ENCODE measurements around the gene CD99L2.
"Not testable (repeated sequence)": the region's sequence is repeated elsewhere in the genome, so short reads cannot be mapped to it uniquely, and the experiment has no call there.

Gene CD99L2

DNA sequence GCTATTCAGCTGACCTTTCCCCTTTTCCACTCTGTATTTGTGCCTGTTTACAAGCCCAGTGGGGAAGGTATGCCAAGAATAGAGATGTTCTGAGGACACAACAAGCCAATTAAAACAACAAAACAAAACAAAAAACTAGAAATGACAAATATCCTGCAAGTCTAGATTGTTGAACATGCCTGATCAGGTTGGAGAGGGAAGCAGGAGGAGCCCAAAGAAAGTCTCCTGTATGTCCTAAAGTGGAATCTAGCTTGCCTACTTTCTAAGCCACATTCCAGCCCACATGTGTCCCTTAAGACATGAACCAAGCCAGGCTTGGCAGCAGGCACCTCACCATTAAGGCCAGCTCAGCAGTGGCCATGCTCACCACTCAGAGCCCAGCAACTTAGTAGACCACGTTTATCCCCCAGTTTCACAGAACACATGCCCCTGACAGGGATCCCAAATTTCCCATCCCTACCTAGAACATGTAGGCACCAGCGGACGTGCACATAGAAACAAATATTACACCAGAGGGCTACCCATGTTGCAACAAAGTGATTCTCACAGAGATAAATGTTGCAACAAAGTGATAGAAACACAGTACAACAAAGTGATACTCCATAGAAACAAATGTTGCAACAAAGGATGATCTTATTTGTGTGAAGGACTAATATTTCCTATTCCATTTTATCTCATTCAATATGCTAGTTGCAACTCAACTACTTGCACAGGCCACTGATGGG lies 48.3 kb downstream of the CD99L2 start:
- H3K4me3 Mint-ChIP-seq, result no peak overlapping the region
- no peak overlapping the region for H3K27ac Mint-ChIP-seq
- no peaks in the 10 kb centered on the region for H3K27me3 Mint-ChIP-seq
- peaks cover 4% of the 10 kb centered on the region for H3K4me1 Mint-ChIP-seq (ENCODE audit: low read depth)
- H3K36me3 Mint-ChIP-seq, result peaks cover 10% of the 10 kb centered on the region
- no peaks in the 10 kb centered on the region for H3K9me3 Mint-ChIP-seq (ENCODE audit: low read depth)

- H3K27me3 Mint-ChIP-seq, result no peaks in the 10 kb centered on the region
- no peaks in the 10 kb centered on the region for H3K9me3 Mint-ChIP-seq (ENCODE audit: low read depth)
- H3K36me3 Mint-ChIP-seq, result peaks cover 10% of the 10 kb centered on the region
- peaks cover 5% of the 10 kb centered on the region for H3K4me1 Mint-ChIP-seq (ENCODE audit: low read depth)
- no peak overlapping the region for H3K4me3 Mint-ChIP-seq
- no peak overlapping the region for H3K27ac Mint-ChIP-seq
Observed at GRCh38 chrX:150849486-150849885, 49.0 kb downstream of the CD99L2 start.

GRCh38 chrX:150848914-150849365 lies 49.5 kb downstream of the CD99L2 start:
- H3K4me3 Mint-ChIP-seq, result no peak overlapping the region
- no peaks in the 10 kb centered on the region for H3K27me3 Mint-ChIP-seq
- H3K36me3 Mint-ChIP-seq, result peaks cover 8% of the 10 kb centered on the region
- H3K4me1 Mint-ChIP-seq (ENCODE audit: low read depth), result peaks cover 5% of the 10 kb centered on the region
- no peaks in the 10 kb centered on the region for H3K9me3 Mint-ChIP-seq (ENCODE audit: low read depth)
- H3K27ac Mint-ChIP-seq, result no peak overlapping the region

DNA sequence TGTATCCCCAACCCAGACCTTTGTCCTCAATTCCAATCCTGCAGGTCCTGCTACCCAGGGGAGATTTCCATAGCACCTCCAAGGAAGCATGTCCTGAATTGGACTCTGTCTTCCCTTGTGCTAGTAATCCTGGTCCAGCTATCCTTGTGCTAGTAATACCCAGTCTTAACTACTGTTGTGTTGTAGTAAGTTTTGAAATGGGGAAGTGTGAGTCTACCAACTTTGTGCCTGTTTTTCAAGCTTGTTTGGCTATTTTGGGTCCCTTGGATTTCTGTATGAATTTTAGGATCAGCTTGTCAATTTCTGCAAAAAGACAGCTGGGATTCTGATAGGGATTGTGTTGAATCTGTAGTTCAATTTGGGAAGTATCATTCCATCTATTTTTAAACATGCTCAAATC lies 51.4 kb downstream of the CD99L2 start:
- no peak overlapping the region for H3K4me3 Mint-ChIP-seq
- H3K36me3 Mint-ChIP-seq, result peaks cover 3% of the 10 kb centered on the region
- no peaks in the 10 kb centered on the region for H3K9me3 Mint-ChIP-seq (ENCODE audit: low read depth)
- peaks cover 5% of the 10 kb centered on the region for H3K4me1 Mint-ChIP-seq (ENCODE audit: low read depth)
- H3K27ac Mint-ChIP-seq, result no peak overlapping the region
- H3K27me3 Mint-ChIP-seq, result no peaks in the 10 kb centered on the region

- Mint-ChIP-seq H3K4me3 (no peak overlapping the region), H3K27me3 (no peaks in the 10 kb centered on the region), H3K4me1 (ENCODE audit: low read depth) (peaks cover 7% of the 10 kb centered on the region), H3K9me3 (ENCODE audit: low read depth) (no peaks in the 10 kb centered on the region), H3K36me3 (no peaks in the 10 kb centered on the region), H3K27ac (no peak overlapping the region)
Observed at GRCh38 chrX:150846130-150846529, 52.3 kb downstream of the CD99L2 start.

GRCh38 chrX:150845091-150845490 lies 53.4 kb downstream of the CD99L2 start:
- no peaks in the 10 kb centered on the region for H3K9me3 Mint-ChIP-seq (ENCODE audit: low read depth)
- H3K27ac Mint-ChIP-seq, result no peak overlapping the region
- no peak overlapping the region for H3K4me3 Mint-ChIP-seq
- no peaks in the 10 kb centered on the region for H3K27me3 Mint-ChIP-seq
- no peaks in the 10 kb centered on the region for H3K36me3 Mint-ChIP-seq
- peaks cover 7% of the 10 kb centered on the region for H3K4me1 Mint-ChIP-seq (ENCODE audit: low read depth)

DNA sequence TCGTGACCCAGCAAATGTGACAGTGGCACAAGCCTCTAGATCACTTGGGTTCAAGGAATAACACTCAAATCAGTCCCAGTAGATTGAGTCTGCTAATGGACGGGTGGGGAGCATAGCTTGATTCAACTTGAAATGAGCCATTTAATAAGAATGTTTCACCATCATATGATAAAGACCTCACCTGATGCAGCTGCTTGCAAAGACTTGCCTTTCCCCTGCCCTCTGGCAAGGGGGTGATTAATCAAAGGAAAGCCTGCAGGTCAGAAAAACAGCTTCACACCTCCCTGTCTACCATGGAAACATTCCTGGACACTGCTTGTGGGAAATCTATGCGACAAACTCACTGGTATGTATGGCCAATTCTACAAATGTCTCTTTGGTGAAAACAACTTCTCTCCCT lies 54.5 kb downstream of the CD99L2 start:
- Mint-ChIP-seq H3K36me3 (no peaks in the 10 kb centered on the region), H3K27me3 (no peaks in the 10 kb centered on the region), H3K9me3 (ENCODE audit: low read depth) (no peaks in the 10 kb centered on the region), H3K4me3 (no peak overlapping the region), H3K4me1 (ENCODE audit: low read depth) (peaks cover 8% of the 10 kb centered on the region), H3K27ac (no peak overlapping the region)

DNA sequence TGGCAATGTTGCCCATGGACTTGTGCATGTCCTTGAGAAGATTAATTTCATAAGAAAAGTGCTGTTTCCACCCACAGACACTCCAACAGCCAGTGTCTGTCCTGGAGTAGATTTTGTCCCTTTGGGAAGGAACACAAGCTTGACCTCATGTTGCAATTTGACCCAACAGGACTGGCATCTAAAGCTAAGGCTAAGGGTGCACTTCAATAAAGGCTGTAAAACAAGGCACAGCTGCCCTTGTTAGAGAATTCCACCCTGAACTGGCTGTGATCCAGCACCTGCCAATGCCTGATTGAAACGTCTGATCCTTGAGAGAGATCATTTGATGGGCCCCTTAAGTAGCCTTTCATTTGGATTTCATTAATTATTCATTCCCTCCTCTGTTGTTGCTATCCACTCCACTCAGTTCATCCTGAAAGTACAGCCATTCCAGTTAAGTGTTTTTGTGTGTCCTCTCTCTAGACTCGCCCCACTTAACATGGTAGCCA lies 56.2 kb downstream of the CD99L2 start:
- Mint-ChIP-seq H3K4me1 (ENCODE audit: low read depth) (peaks cover 11% of the 10 kb centered on the region), H3K36me3 (no peaks in the 10 kb centered on the region), H3K27ac (no peak overlapping the region), H3K4me3 (no peak overlapping the region), H3K27me3 (no peaks in the 10 kb centered on the region), H3K9me3 (ENCODE audit: low read depth) (no peaks in the 10 kb centered on the region)

- Mint-ChIP-seq H3K4me1 (ENCODE audit: low read depth) (peaks cover 11% of the 10 kb centered on the region), H3K27me3 (no peaks in the 10 kb centered on the region), H3K4me3 (no peak overlapping the region), H3K9me3 (ENCODE audit: low read depth) (no peaks in the 10 kb centered on the region), H3K36me3 (no peaks in the 10 kb centered on the region), H3K27ac (no peak overlapping the region)
Observed at GRCh38 chrX:150841456-150842197, 56.8 kb downstream of the CD99L2 start.

- H3K4me3 Mint-ChIP-seq, result no peak overlapping the region
- peaks cover 3% of the 10 kb centered on the region for H3K36me3 Mint-ChIP-seq
- no peaks in the 10 kb centered on the region for H3K27me3 Mint-ChIP-seq
- H3K4me1 Mint-ChIP-seq (ENCODE audit: low read depth), result peaks cover 10% of the 10 kb centered on the region
- no peak overlapping the region for H3K27ac Mint-ChIP-seq
- H3K9me3 Mint-ChIP-seq (ENCODE audit: low read depth), result peaks cover 3% of the 10 kb centered on the region
Observed at GRCh38 chrX:150837845-150838244, 60.6 kb downstream of the CD99L2 start.

DNA sequence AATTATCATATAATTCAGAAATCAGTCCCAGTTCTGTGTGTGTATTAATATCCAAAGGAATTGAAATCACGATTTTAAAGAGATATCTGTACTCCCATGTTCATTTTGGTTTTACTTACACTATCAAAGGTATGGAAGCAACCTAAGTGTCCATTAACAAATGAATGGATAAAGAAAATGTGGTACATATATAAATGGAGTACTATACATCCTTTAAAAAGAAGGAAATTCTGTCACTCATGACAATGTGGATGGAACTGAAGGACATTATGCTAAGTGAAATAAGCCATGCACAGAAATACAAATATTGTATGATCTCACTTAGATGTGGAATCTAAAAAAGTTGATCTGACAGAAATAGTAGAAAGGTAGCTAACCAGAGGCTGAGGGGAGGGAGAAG lies 63.8 kb downstream of the CD99L2 start:
- H3K4me3 Mint-ChIP-seq, result no peak overlapping the region
- no peaks in the 10 kb centered on the region for H3K27me3 Mint-ChIP-seq
- H3K27ac Mint-ChIP-seq, result no peak overlapping the region
- peaks cover 7% of the 10 kb centered on the region for H3K4me1 Mint-ChIP-seq (ENCODE audit: low read depth)
- peaks cover 3% of the 10 kb centered on the region for H3K36me3 Mint-ChIP-seq
- peaks cover 3% of the 10 kb centered on the region for H3K9me3 Mint-ChIP-seq (ENCODE audit: low read depth)

GRCh38 chrX:150833454-150834056 lies 64.9 kb downstream of the CD99L2 start:
- no peak overlapping the region for H3K27ac Mint-ChIP-seq
- H3K27me3 Mint-ChIP-seq, result no peaks in the 10 kb centered on the region
- H3K9me3 Mint-ChIP-seq (ENCODE audit: low read depth), result peaks cover 3% of the 10 kb centered on the region
- peaks cover 3% of the 10 kb centered on the region for H3K36me3 Mint-ChIP-seq
- H3K4me3 Mint-ChIP-seq, result no peak overlapping the region
- peaks cover 5% of the 10 kb centered on the region for H3K4me1 Mint-ChIP-seq (ENCODE audit: low read depth)

DNA sequence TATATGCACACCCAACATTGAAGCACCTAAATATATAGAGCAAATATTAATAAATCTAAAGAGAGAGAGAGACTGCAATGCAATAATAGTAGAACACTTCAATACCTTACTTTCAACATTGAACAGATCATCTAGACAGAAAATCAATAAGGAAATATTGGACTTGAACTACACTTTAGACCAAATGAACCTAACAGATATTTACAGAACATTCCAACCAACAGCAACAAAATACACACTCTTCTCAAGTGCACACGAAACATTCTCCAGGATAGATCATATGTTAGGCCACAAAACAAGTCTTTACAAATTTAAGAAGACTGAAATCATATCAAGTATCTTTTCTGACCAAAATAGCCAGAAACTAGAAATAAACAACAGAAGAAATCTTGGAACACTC lies 66.6 kb downstream of the CD99L2 start:
- Mint-ChIP-seq H3K4me1 (ENCODE audit: low read depth) (no peaks in the 10 kb centered on the region), H3K36me3 (peaks cover 11% of the 10 kb centered on the region), H3K4me3 (no peak overlapping the region), H3K27ac (no peak overlapping the region), H3K27me3 (no peaks in the 10 kb centered on the region), H3K9me3 (ENCODE audit: low read depth) (peaks cover 3% of the 10 kb centered on the region)

- H3K4me1 Mint-ChIP-seq (ENCODE audit: low read depth), result no peaks in the 10 kb centered on the region
- peaks cover 2% of the 10 kb centered on the region for H3K9me3 Mint-ChIP-seq (ENCODE audit: low read depth)
- peaks cover 16% of the 10 kb centered on the region for H3K36me3 Mint-ChIP-seq
- no peaks in the 10 kb centered on the region for H3K27me3 Mint-ChIP-seq
- H3K4me3 Mint-ChIP-seq, result no peak overlapping the region
- no peak overlapping the region for H3K27ac Mint-ChIP-seq
Observed at GRCh38 chrX:150828785-150829184, 69.7 kb downstream of the CD99L2 start.

DNA sequence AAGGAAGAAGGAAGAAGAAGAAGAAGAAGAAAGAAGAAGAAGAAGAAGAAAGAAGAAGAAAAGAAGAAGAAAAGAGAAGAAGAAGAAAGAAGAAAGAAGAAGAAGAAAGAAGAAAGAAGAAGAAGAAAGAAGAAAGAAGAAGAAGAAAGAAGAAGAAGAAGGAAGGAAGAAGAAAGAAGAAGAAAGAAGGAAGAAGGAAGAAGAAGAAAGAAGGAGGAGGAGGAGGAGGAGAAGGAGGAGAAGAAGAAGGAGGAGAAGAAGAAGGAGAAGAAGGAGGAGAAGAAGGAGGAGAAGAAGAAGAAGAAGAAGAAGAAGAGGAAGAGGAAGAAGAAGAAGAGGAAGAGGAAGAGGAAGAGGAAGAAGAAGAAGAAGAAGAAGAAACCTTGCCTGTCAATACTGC lies 74.1 kb downstream of the CD99L2 start:
- not testable (repeated sequence) for H3K27me3 Mint-ChIP-seq; H3K4me3 Mint-ChIP-seq; H3K9me3 Mint-ChIP-seq (ENCODE audit: low read depth); H3K27ac Mint-ChIP-seq; H3K4me1 Mint-ChIP-seq (ENCODE audit: low read depth)
- H3K36me3 Mint-ChIP-seq, result peaks cover 32% of the 10 kb centered on the region

All from activated naive CD8-positive, alpha-beta T cell (primary cell).